Uterus (tissue), 4 donors: ENCODE results near the gene SEPTIN6. TPM values are rescaled to one million over a fixed set of nuclear protein-coding genes. Genes with fewer than 3 reads are reported as not detected.
"Not testable (repeated sequence)": the region's sequence is repeated elsewhere in the genome, so short reads cannot be mapped to it uniquely, and the experiment has no call there.

Experiments
- DNase-seq, 2 donors: peaks; one replicate each; pipeline ENCODE4 v3.0.0-alpha.2; 2019 to 2020
- H3K27ac ChIP-seq, 2 donors: fragments of 200-600 bp; sonication (generic); 1 replicate in 1 of 2; 2 replicates in 1 of 2; pipeline ENCODE4 v1.5.1; 2016 to 2018
- H3K27me3 ChIP-seq, 2 donors: fragments of 200-600 bp; sonication (generic); one replicate each; pipeline ENCODE4 v1.5.1; 2018 to 2019; ENCODE audit warnings: control low read depth in 1 of 2
- H3K36me3 ChIP-seq, 2 donors: fragments of 200-600 bp; sonication (generic); one replicate each; pipeline ENCODE4 v1.5.1; 2019; ENCODE audit warnings: control low read depth in 1 of 2
- H3K4me1 ChIP-seq, 2 donors: fragments of 200-600 bp; sonication (generic); one replicate each; pipeline ENCODE4 v1.5.1; 2018 to 2019; ENCODE audit warnings: control low read depth in 1 of 2
- H3K4me3 ChIP-seq, 2 donors: fragments of 200-600 bp; sonication (generic); 1 replicate in 1 of 2; 2 replicates in 1 of 2; pipeline ENCODE4 v1.5.1; 2018 to 2019; ENCODE audit warnings: mild to moderate bottlenecking in 1 of 2
- H3K9me3 ChIP-seq, 2 donors: fragments of 200-600 bp; sonication (generic); one replicate each; pipeline ENCODE4 v1.5.1; 2019; ENCODE audit warnings: control low read depth in 1 of 2
- CTCF ChIP-seq, 4 experiments: fragments of 200-600 bp in 2 of 4; fragments of 450-650 bp in 2 of 4; sonication (generic) in 2 of 4; IDR thresholded peaks; one replicate each; pipeline ENCODE4 v1.5.1; 2016 to 2019; ENCODE audit warnings: antibody characterized with exemption in 4 of 4, mild to moderate bottlenecking in 2 of 4, moderate library complexity in 1 of 4
- POLR2A ChIP-seq, 2 donors: fragments of 450-650 bp; IDR thresholded peaks; one replicate each; pipeline ENCODE4 v1.6.1; 2016; ENCODE audit warnings: antibody characterized with exemption in 2 of 2, mild to moderate bottlenecking in 1 of 2, moderate library complexity in 1 of 2
- intact Hi-C: fragments of 100-400 bp; cut with DNase I; formaldehyde crosslinking; loops from one replicate; pipeline ENCODE4 v1.15.1; 2023; ENCODE audit warnings: low total_unique reads
- total RNA-seq, 4 donors: library from RNA; depleted of rRNA in 3 of 4; stranded (reverse); fragments of >200 nt in 3 of 4; gene quantifications; one replicate each; pipeline versions ENCODE4 v1.1.0 to v1.2.4, GENCODE V29; 2014 to 2023
- donor health status: DM: yes; HTN: yes; CAD: no.

The SEPTIN6 gene
- total RNA-seq, 4 donors from 2014 or later = 1.8 to 34.8 (median 15.5) TPM

GRCh38 chrX:119669424-119670037 lies 23.4 kb downstream of the SEPTIN6 start:
- Histone ChIP-seq H3K36me3 (no peaks in the 10 kb centered on the region), H3K4me3 (no peak overlapping the region), H3K27ac (peak overlapping the region in 1 of 2 donors; percentile 25), H3K27me3 (no peaks in the 10 kb centered on the region), H3K9me3 (no peaks in the 10 kb centered on the region), H3K4me1 (no peaks in the 10 kb centered on the region)
- intact Hi-C loops = no loop called here
- peak; percentile 30 to 50 for DNase-seq
- TF ChIP-seq CTCF (IDR thresholded peaks at IDR 0.05) (no peak), POLR2A (IDR thresholded peaks at IDR 0.05) (no peak)

DNA sequence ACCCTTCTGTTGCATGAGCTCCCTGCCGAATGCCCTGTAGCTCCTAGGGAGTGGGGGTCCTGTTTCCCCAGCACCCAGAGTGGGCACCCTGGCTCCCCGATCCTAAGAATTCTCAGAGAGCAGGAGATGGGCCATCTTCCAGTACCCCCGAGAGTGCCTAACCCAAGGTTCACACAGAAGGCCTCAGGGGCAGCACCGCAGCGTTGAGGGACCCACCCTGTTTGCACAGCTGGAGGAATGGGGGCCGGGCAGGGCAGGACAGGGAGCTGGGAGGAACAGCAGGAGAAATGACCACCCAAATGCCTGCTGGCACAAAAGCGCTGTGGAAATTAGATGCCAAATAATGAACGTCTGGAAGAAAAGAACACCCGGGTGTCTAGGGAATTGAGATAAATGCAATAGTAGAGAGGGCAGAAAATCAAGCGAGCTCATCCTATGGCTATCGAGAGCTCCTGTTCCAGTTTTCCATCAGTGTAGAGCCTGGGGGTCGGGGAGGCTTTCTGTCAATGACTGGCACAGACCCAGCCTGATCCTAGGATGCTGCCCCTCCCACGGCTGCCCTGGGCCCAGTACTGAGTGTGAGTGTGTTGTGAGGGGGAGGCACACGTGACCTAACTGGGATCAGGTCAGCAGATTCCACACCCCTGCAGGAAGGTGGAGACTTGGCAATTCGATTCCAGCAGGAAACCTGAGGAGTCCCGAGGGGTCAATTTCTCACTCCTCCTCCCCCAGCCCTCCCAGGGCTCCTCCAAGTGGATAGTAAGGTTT lies 25.7 kb downstream of the SEPTIN6 start:
- Histone ChIP-seq H3K36me3 (no peaks in the 10 kb centered on the region), H3K27ac (peak overlapping the region; percentile 14 to 19), H3K4me3 (no peak overlapping the region), H3K27me3 (no peaks in the 10 kb centered on the region), H3K9me3 (no peaks in the 10 kb centered on the region), H3K4me1 (no peaks in the 10 kb centered on the region)
- intact Hi-C loops = no loop called here
- DNase-seq = peak; percentile 27 to 62
- TF ChIP-seq POLR2A (IDR thresholded peaks at IDR 0.05) = no peak
- TF ChIP-seq CTCF (IDR thresholded peaks at IDR 0.05) = no peak

DNA sequence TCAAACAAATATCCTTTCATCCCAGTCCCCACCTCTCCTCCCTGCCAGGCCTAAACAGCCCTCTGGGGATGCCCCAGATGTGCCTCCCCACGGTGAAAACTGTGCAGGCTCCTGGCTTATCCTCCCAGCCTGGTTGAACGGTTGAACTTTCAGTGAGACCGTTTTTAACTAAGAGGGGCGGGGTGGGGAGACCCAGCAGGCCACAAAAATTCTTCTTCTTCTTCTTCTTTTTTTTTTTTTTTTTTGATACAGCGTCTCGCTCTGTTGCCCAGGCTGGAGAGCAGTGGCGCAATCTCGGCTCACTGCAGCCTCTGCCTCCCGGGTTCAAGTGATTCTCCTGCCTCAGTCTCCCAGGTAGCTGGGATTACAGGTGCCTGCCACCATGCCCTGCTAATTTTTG lies 28.1 kb downstream of the SEPTIN6 start:
- H3K27me3 ChIP-seq, H3K4me3 ChIP-seq, H3K9me3 ChIP-seq, H3K36me3 ChIP-seq, H3K27ac ChIP-seq, H3K4me1 ChIP-seq, intact Hi-C loops, DNase-seq: not testable (repeated sequence)

DNA sequence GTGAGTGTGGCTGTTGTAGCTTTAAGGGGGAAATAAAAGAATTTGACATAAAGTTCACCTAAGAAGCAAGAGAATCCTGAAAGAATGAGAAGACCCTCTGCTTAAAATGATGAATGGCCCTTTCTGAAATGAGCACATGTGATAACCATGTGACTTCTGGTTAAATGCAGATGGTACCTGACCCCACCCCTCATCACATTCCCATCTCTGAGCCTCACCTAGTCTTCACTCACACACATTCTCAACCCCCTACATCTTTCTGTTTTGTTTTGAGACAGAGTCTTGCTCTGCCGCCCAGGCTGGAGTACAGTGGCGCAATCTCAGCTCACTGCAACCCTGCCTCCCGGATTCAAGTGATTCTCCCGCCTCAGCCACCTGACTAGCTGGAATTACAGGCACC lies 31.5 kb downstream of the SEPTIN6 start:
- TF ChIP-seq CTCF (IDR thresholded peaks at IDR 0.05) (no peak), POLR2A (IDR thresholded peaks at IDR 0.05) (no peak)
- Histone ChIP-seq H3K4me1 (no peaks in the 10 kb centered on the region), H3K27me3 (no peaks in the 10 kb centered on the region), H3K27ac (no peak overlapping the region), H3K36me3 (no peaks in the 10 kb centered on the region), H3K9me3 (no peaks in the 10 kb centered on the region), H3K4me3 (no peak overlapping the region)
- DNase-seq = no peak
- intact Hi-C loops = no loop called here

GRCh38 chrX:119659522-119659921 lies 33.4 kb downstream of the SEPTIN6 start:
- no peaks in the 10 kb centered on the region for H3K27me3 ChIP-seq
- H3K4me3 ChIP-seq = no peak overlapping the region
- no peak for TF ChIP-seq CTCF (IDR thresholded peaks at IDR 0.05)
- TF ChIP-seq POLR2A (IDR thresholded peaks at IDR 0.05) = no peak
- DNase-seq = no peak
- H3K4me1 ChIP-seq = no peaks in the 10 kb centered on the region
- intact Hi-C loops = no loop called here
- H3K36me3 ChIP-seq = no peaks in the 10 kb centered on the region
- no peak overlapping the region for H3K27ac ChIP-seq
- H3K9me3 ChIP-seq = no peaks in the 10 kb centered on the region
